ENCODE results near the gene AKAP8.

The AKAP8 gene

DNA sequence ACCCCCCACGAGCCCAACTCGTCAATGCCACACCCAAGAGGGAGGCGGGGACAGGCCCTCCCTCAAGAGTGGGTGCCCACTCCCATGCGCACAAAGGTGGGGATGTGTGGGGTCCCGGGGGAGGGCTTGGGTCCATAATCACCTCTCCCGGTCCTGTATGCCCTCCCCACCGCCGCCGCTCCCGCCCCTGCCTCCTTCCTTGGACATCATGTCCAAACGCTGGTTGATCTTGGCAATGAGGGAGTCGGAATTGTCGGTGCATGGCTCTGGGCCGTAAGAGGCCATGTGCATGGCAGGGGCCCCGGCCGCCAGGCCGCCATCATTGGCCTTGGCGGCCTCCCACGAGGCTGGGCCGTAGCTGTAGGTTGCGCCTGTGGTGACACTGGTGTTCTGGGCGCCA is 5.9 kb downstream of the AKAP8 start:
- no peak for TF ChIP-seq ZFX (IDR thresholded peaks at IDR 0.05; ENCODE audit: borderline replicate concordance)
- no peak for TF ChIP-seq CTCF (IDR thresholded peaks at IDR 0.05)
- no peak overlapping the region for H3K27ac ChIP-seq

DNA sequence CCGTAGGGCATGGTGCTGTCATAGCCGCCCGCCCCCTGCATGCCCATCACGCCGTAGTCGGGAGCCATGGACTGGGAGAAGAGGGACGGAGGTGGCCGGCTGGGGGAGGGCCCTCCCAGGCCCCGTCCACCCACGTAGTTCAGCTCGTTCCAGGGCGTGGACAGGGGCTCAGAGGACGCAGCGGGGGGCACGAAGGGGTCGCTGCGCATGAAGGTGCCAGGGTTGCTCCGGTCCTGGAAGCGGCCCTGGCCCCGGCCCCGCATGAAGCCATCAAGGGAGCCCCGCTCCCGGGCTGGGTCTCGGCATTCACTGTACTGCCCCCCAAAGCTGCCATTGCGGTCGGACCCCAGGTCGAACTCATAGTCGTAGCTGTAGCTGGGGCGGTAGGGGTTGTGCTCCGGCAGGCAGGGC is 6.7 kb downstream of the AKAP8 start:
- no peak for TF ChIP-seq CTCF (IDR thresholded peaks at IDR 0.05)
- TF ChIP-seq ZFX (IDR thresholded peaks at IDR 0.05; ENCODE audit: borderline replicate concordance), result no peak
- H3K27ac ChIP-seq, result no peak overlapping the region

DNA sequence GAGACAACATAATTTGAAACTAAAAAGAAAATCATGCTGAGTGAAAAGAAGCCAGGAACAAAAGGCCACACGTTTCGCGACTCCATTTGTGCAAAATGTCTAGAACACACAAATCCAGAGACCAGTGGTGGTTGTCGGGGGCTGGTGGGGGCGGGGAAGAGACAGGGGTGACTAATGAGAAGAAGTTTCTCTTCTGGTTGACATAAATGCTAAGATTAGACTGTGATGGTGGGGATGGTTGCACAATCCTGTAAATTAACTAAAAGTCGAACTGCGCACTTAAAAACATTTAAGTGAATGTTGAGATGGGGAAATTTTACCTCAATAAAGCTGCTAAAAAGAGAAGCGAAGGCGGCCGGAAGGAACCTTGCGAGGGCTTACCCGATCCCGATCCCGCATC is 7.1 kb downstream of the AKAP8 start:
- no peak overlapping the region for H3K27ac ChIP-seq
- TF ChIP-seq CTCF (IDR thresholded peaks at IDR 0.05) (no peak), ZFX (IDR thresholded peaks at IDR 0.05; ENCODE audit: borderline replicate concordance) (no peak)

DNA sequence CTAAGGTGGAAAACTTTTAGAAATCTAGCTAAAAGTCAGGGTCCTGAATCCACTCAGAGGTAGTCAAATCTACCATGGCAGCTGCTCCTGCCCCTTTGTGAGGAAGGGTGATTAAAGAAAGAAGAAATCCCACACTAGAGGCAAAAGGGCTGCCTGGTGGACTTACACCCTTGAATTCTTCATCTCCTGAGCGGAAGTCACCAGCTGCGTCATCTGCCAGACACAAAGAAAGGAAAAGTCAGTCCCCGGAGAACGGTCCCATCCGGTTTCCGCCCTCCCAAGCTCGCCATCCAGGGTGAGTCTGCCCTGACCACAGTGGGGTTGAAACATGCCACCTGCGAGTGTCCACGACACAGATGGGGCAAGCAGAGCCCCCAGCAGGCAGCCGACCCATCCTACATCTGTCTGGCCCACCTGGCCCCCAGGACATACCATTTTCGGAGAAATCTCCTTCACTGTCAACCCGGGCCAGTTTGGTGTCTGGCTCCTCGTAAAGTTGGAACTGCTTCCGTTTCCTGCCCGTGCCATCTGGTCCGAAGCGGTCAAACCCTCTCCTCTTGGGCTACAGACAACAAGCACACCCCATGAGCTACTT is 7.7 kb downstream of the AKAP8 start:
- H3K27ac ChIP-seq, result no peak overlapping the region
- TF ChIP-seq ZFX (IDR thresholded peaks at IDR 0.05; ENCODE audit: borderline replicate concordance) (no peak), CTCF (IDR thresholded peaks at IDR 0.05) (no peak)

GRCh38 chr19:15371119-15371518 is 8.5 kb downstream of the AKAP8 start:
- TF ChIP-seq ZFX (IDR thresholded peaks at IDR 0.05; ENCODE audit: borderline replicate concordance) (no peak), CTCF (IDR thresholded peaks at IDR 0.05) (no peak)
- H3K27ac ChIP-seq, result no peak overlapping the region

DNA sequence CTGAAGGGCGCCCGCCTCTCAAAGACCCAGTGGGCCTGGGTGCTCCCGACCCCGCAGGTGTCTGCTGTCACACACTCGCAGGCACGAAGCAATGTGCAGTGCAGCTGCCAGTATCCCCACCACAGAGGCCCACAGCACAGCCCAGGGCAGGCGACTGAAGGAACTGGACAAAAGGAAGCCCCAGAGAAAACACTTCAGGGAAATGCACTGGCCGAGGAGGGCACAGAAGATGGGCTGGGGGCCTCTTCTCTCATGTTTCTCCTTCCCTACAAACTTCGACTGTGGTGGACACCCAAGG is 10.0 kb downstream of the AKAP8 start:
- TF ChIP-seq CTCF (IDR thresholded peaks at IDR 0.05), result no peak
- no peak for TF ChIP-seq ZFX (IDR thresholded peaks at IDR 0.05; ENCODE audit: borderline replicate concordance)
- H3K27ac ChIP-seq, result no peak overlapping the region

GRCh38 chr19:15368798-15369593 is 10.6 kb downstream of the AKAP8 start:
- TF ChIP-seq CTCF (IDR thresholded peaks at IDR 0.05) (no peak), ZFX (IDR thresholded peaks at IDR 0.05; ENCODE audit: borderline replicate concordance) (no peak)
- H3K27ac ChIP-seq, result no peak overlapping the region

Data from 22Rv1 (cell line).